ENCODE data around the gene CCDC185. TPM values are rescaled to one million over a fixed set of nuclear protein-coding genes. Genes with fewer than 3 reads are reported as not detected.

CCDC185 gene
- total and polyA plus RNA-seq, 3 donors from 2014 or later, result 17.2 to 64.8 (median 29.8) TPM

DNA sequence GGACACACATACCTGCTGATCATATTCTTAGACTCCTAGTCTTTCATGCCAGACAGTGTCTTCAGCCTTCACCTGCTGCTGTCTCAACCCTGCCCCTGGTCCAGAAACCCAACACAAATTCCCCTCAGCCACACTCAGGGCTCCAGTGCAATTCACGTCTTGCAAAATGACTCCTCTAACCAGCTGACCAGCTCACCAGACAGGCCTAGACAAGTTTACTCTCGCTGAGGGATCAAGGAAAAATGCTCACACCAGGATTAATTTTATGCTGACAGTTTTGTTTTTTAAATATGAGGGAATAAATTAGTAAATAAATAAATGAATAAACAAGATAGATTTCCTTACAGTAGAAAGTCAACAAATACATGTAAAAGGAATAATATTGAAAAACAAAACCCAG is 28.5 kb downstream of the CCDC185 start:
- H3K36me3 ChIP-seq (ENCODE audit: low read depth, missing control alignments), result no peaks in the 10 kb centered on the region
- no peak for TF ChIP-seq CTCF (IDR thresholded peaks at IDR 0.05)
- TF ChIP-seq POLR2A (IDR thresholded peaks at IDR 0.05), result no peak
- H3K27me3 ChIP-seq, result no peaks in the 10 kb centered on the region
- H3K27ac ChIP-seq, result no peak overlapping the region
- 33 to 41% methylated on average over 2 of the region's 2 CpGs for WGBS, 2 donors
- H3K4me1 ChIP-seq, result no peaks in the 10 kb centered on the region
- intact Hi-C loops (cut with DNase I; ENCODE audit: low total_unique reads), result no loop called here
- no peaks in the 10 kb centered on the region for H3K9me3 ChIP-seq
- H3K4me3 ChIP-seq, result no peak overlapping the region
- DNase-seq, result no peak

DNA sequence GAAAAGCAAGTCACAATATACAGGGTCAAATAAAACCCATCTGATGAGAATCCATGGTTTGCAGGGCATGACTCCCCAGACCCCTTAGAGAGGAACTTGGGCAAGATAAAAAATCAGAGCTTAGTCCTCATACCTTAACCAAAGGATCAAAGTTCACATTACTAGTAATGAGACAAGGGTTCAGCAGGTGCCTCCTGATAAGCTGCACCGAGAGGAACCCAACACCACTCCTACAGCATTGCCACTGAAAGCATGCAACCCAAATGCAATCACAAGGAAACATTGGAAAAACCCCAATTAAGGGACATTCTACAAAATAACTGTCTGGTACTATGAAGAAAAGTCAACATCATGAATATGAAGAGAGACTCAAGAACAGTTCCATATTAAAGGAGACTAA is 29.7 kb downstream of the CCDC185 start:
- no peaks in the 10 kb centered on the region for H3K9me3 ChIP-seq
- no peaks in the 10 kb centered on the region for H3K27me3 ChIP-seq
- no peaks in the 10 kb centered on the region for H3K4me1 ChIP-seq
- intact Hi-C loops (cut with DNase I; ENCODE audit: low total_unique reads), result no loop called here
- H3K4me3 ChIP-seq, result no peak overlapping the region
- no peaks in the 10 kb centered on the region for H3K36me3 ChIP-seq (ENCODE audit: low read depth, missing control alignments)
- no peak for DNase-seq
- TF ChIP-seq POLR2A (IDR thresholded peaks at IDR 0.05), result no peak
- no peak for TF ChIP-seq CTCF (IDR thresholded peaks at IDR 0.05)
- H3K27ac ChIP-seq, result no peak overlapping the region
- 68 to 83% methylated on average over 1 of the region's 1 CpG for WGBS, 2 donors

- H3K27ac ChIP-seq, result no peak overlapping the region
- no peaks in the 10 kb centered on the region for H3K27me3 ChIP-seq
- H3K36me3 ChIP-seq (ENCODE audit: low read depth, missing control alignments), result no peaks in the 10 kb centered on the region
- DNase-seq, result no peak
- H3K4me1 ChIP-seq, result no peaks in the 10 kb centered on the region
- H3K4me3 ChIP-seq, result no peak overlapping the region
- intact Hi-C loops (cut with DNase I; ENCODE audit: low total_unique reads), result no loop called here
- TF ChIP-seq CTCF (IDR thresholded peaks at IDR 0.05), result no peak
- no peak for TF ChIP-seq POLR2A (IDR thresholded peaks at IDR 0.05)
- no peaks in the 10 kb centered on the region for H3K9me3 ChIP-seq
- 28 to 40% methylated on average over 4 of the region's 4 CpGs for WGBS, 2 donors
Measured at GRCh38 chr1:223423641-223424233, 30.5 kb downstream of the CCDC185 start.

DNA sequence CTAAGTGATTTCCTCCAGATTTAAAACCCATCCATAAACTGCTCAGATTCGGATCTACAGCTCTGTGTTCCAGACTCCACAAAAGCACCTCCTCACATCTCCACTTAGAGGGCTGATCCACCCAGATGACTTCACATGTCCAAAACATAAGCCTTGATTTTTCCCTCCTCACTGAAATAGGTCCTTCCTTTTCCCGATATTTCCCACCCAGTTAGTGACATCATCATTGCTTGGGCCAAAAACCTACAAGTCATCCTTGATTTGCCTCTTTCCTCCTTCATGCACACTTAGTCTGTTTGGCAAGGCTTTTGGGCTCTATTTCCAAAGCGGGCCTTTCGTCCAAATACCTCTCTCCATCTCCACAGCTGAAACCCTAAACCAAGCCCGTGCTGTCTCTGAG is 32.3 kb downstream of the CCDC185 start:
- TF ChIP-seq CTCF (IDR thresholded peaks at IDR 0.05) (no peak), POLR2A (IDR thresholded peaks at IDR 0.05) (no peak)
- intact Hi-C loops (cut with DNase I; ENCODE audit: low total_unique reads), result no loop called here
- Histone ChIP-seq H3K27me3 (no peaks in the 10 kb centered on the region), H3K4me1 (no peaks in the 10 kb centered on the region), H3K4me3 (no peak overlapping the region), H3K27ac (no peak overlapping the region), H3K9me3 (no peaks in the 10 kb centered on the region), H3K36me3 (ENCODE audit: low read depth, missing control alignments) (no peaks in the 10 kb centered on the region)
- 83 to 94% methylated on average over 5 of the region's 5 CpGs for WGBS, 2 donors
- no peak for DNase-seq

- intact Hi-C loops (cut with DNase I; ENCODE audit: low total_unique reads), result no loop called here
- H3K4me3 ChIP-seq, result no peak overlapping the region
- no peak overlapping the region for H3K27ac ChIP-seq
- no peaks in the 10 kb centered on the region for H3K36me3 ChIP-seq (ENCODE audit: low read depth, missing control alignments)
- DNase-seq, result no peak
- no peaks in the 10 kb centered on the region for H3K9me3 ChIP-seq
- TF ChIP-seq POLR2A (IDR thresholded peaks at IDR 0.05) (no peak), CTCF (IDR thresholded peaks at IDR 0.05) (no peak)
- no peaks in the 10 kb centered on the region for H3K27me3 ChIP-seq
- 88 to 92% methylated on average over 1 of the region's 1 CpG for WGBS, 2 donors
- no peaks in the 10 kb centered on the region for H3K4me1 ChIP-seq
Measured at GRCh38 chr1:223426936-223427335, 33.7 kb downstream of the CCDC185 start.

Data from testis (tissue), 3 donors.